Stomach (tissue), 8 donors: ENCODE measurements around the gene CXCL17. TPM values are rescaled to one million over a fixed set of nuclear protein-coding genes. Genes with fewer than 3 reads are reported as not detected.

ENCODE experiments used
- polyA plus RNA-seq, 3 donors: library from polyadenylated mRNA; stranded (reverse); fragments of 200-250 nt; gene quantifications; one replicate each; pipeline ENCODE4 v1.2.3, GENCODE V29; 2013
- small RNA-seq, 4 donors: library from RNA; depleted of rRNA; stranded (forward); fragments of <200 nt; gene quantifications; one replicate each; pipeline ENCODE3, GENCODE V24; 2016
- total RNA-seq, 5 donors: library from RNA; depleted of rRNA; stranded (reverse); fragments of >200 nt; gene quantifications; one replicate each; pipeline versions ENCODE4 v1.1.0 to v1.2.3, GENCODE V29; 2014 to 2016
- donor health status: healthy with polysubstance abuse.
- donor health status: Bipolar disorder and iron deficiency.
- donor health status: healthy.

Gene CXCL17
- total and polyA plus RNA-seq, 8 donors, result 7.6 to 518 (median 107) TPM; not detected in 1

Small RNA genes within 50 kb of the gene (small RNA-seq; reads per million reads assigned to genes)
- 0 reads per million in 4 donors for gene RNU4-60P

Other genes starting within 250 kb of the CXCL17 start
- 100 to 1,000 TPM in 1 of 5 donors, 10 to 100 TPM in 4; 16.7 to 195 (median 43.8) TPM for gene DEDD2, start 225.3 kb downstream of the CXCL17 start, total RNA-seq
- gene DEDD2, start 225.3 kb downstream of the CXCL17 start, polyA plus RNA-seq, result 10 to 100 TPM; 20.8 to 35.9 (median 22.0) TPM
- 10 to 100 TPM in 2 of 5 donors, 1 to 10 TPM in 3; 4.7 to 12.0 (median 6.8) TPM for gene ZNF526, start 222.6 kb downstream of the CXCL17 start, total RNA-seq
- gene ZNF526, start 222.6 kb downstream of the CXCL17 start, polyA plus RNA-seq, result 1 to 10 TPM; 2.4 to 3.7 (median 3.2) TPM
- gene GSK3A, start 200.3 kb downstream of the CXCL17 start, total RNA-seq, result 10 to 100 TPM in 4 of 5 donors, 1 to 10 TPM in 1; 5.8 to 77.2 (median 22.6) TPM
- gene GSK3A, start 200.3 kb downstream of the CXCL17 start, polyA plus RNA-seq, result 10 to 100 TPM; 25.5 to 40.8 (median 35.0) TPM
- 100 to 1,000 TPM in 1 of 5 donors, 10 to 100 TPM in 4; 11.6 to 118 (median 40.6) TPM for gene ERF, start 187.8 kb downstream of the CXCL17 start, total RNA-seq
- gene ERF, start 187.8 kb downstream of the CXCL17 start, polyA plus RNA-seq, result 10 to 100 TPM; 12.9 to 36.5 (median 16.3) TPM
- gene CIC, start 173.7 kb downstream of the CXCL17 start, total RNA-seq, result 10 to 100 TPM; 19.8 to 60.3 (median 39.1) TPM
- 10 to 100 TPM; 15.4 to 31.8 (median 21.5) TPM for gene CIC, start 173.7 kb downstream of the CXCL17 start, polyA plus RNA-seq
- gene PRR19, start 140.8 kb downstream of the CXCL17 start, total RNA-seq, result not detected
- under 1 TPM in 2 of 3 donors, not detected in 1; 0.68 to 0.98 TPM for gene PRR19, start 140.8 kb downstream of the CXCL17 start, polyA plus RNA-seq
- 10 to 100 TPM in 3 of 5 donors, 1 to 10 TPM in 1, not detected in 1; 7.5 to 58.1 (median 17.9) TPM for gene PAFAH1B3, start 140.3 kb downstream of the CXCL17 start, total RNA-seq
- 10 to 100 TPM; 33.4 to 37.1 (median 34.3) TPM for gene PAFAH1B3, start 140.3 kb downstream of the CXCL17 start, polyA plus RNA-seq
- 10 to 100 TPM in 1 of 5 donors, under 1 TPM in 1, not detected in 3; 0.37 to 44.3 TPM for gene TMEM145, start 129.6 kb downstream of the CXCL17 start, total RNA-seq
- gene TMEM145, start 129.6 kb downstream of the CXCL17 start, polyA plus RNA-seq, result 1 to 10 TPM in 1 of 3 donors, under 1 TPM in 2; 0.50 to 1.1 (median 0.61) TPM
- gene MEGF8, start 117.3 kb downstream of the CXCL17 start, total RNA-seq, result 10 to 100 TPM; 12.3 to 46.3 (median 21.0) TPM
- gene MEGF8, start 117.3 kb downstream of the CXCL17 start, polyA plus RNA-seq, result 1 to 10 TPM; 2.6 to 5.2 (median 3.6) TPM
- gene CNFN, start 52.6 kb downstream of the CXCL17 start, total RNA-seq, result 1 to 10 TPM in 1 of 5 donors, not detected in 4; 7.8 TPM
- gene CNFN, start 52.6 kb downstream of the CXCL17 start, polyA plus RNA-seq, result 100 to 1,000 TPM in 1 of 3 donors, 1 to 10 TPM in 2; 2.0 to 395 (median 2.4) TPM
- gene LIPE, start 15.6 kb downstream of the CXCL17 start, total RNA-seq, result 100 to 1,000 TPM in 1 of 5 donors, 10 to 100 TPM in 2, 1 to 10 TPM in 2; 3.1 to 139 (median 13.6) TPM
- 10 to 100 TPM in 1 of 3 donors, 1 to 10 TPM in 2; 7.3 to 15.7 (median 7.5) TPM for gene LIPE, start 15.6 kb downstream of the CXCL17 start, polyA plus RNA-seq
- gene CEACAM1, start 85.5 kb upstream of the CXCL17 start, total RNA-seq, result 10 to 100 TPM in 1 of 5 donors, 1 to 10 TPM in 3, under 1 TPM in 1; 0.45 to 99.2 (median 4.1) TPM
- gene CEACAM1, start 85.5 kb upstream of the CXCL17 start, polyA plus RNA-seq, result 10 to 100 TPM in 1 of 3 donors, 1 to 10 TPM in 2; 1.1 to 18.1 (median 4.2) TPM
- 1 to 10 TPM in 1 of 5 donors, not detected in 4; 1.1 TPM for gene CEACAM8, start 152.0 kb upstream of the CXCL17 start, total RNA-seq
- under 1 TPM in 2 of 3 donors, not detected in 1; 0.05 to 0.12 TPM for gene CEACAM8, start 152.0 kb upstream of the CXCL17 start, polyA plus RNA-seq